H9 (cell line): ENCODE data around the gene KCMF1. TPM values are rescaled to one million over a fixed set of nuclear protein-coding genes. Genes with fewer than 3 reads are reported as not detected.

ENCODE experiments used
- DNase-seq: peaks from one replicate; pipeline ENCODE4 v3.0.0-alpha.2; 2017
- H2AFZ ChIP-seq: one replicate; pipeline ENCODE4 v1.6.1; 2013; ENCODE audit warnings: mild to moderate bottlenecking, low read length, control low read depth, moderate library complexity
- H2AK5ac ChIP-seq: 2 replicates; pipeline ENCODE4 v1.6.1; 2013; ENCODE audit warnings: low read length, control low read depth, mixed read lengths; ENCODE audit not compliant: insufficient read length
- H2BK120ac ChIP-seq: one replicate; pipeline ENCODE4 v1.6.1; 2013; ENCODE audit warnings: low read depth, mild to moderate bottlenecking, low read length, control low read depth, inconsistent platforms; ENCODE audit not compliant: poor library complexity, severe bottlenecking
- H2BK12ac ChIP-seq: 2 replicates; pipeline ENCODE4 v1.6.1; 2013; ENCODE audit warnings: low read length, control low read depth, mixed read lengths, low read depth; ENCODE audit not compliant: insufficient read length
- H2BK15ac ChIP-seq: 2 replicates; pipeline ENCODE4 v1.6.1; 2013; ENCODE audit warnings: low read depth, low read length, control low read depth
- H2BK20ac ChIP-seq: one replicate; pipeline ENCODE4 v1.6.1; 2013; ENCODE audit warnings: low read depth, mild to moderate bottlenecking, low read length, control low read depth, inconsistent platforms; ENCODE audit not compliant: poor library complexity, severe bottlenecking
- H2BK5ac ChIP-seq: 2 replicates; pipeline ENCODE4 v1.6.1; 2013; ENCODE audit warnings: low read length, control low read depth, mixed read lengths; ENCODE audit not compliant: insufficient read length
- H3K14ac ChIP-seq: 2 replicates; pipeline ENCODE4 v1.6.1; 2013; ENCODE audit warnings: low read length, control low read depth; ENCODE audit not compliant: insufficient read depth
- H3K18ac ChIP-seq: 2 replicates; pipeline ENCODE4 v1.6.1; 2013; ENCODE audit warnings: low read depth, mild to moderate bottlenecking, mixed read lengths, low read length, control low read depth; ENCODE audit not compliant: insufficient read length
- H3K23ac ChIP-seq: 2 replicates; pipeline ENCODE4 v1.6.1; 2013; ENCODE audit warnings: low read length, control low read depth, mixed read lengths, low read depth; ENCODE audit not compliant: insufficient read length
- H3K23me2 ChIP-seq: 2 replicates; pipeline ENCODE4 v1.6.1; 2013; ENCODE audit warnings: low read depth, mild to moderate bottlenecking, mixed read lengths, low read length, control low read depth; ENCODE audit not compliant: insufficient read length, poor library complexity, severe bottlenecking
- H3K27ac ChIP-seq: 2 replicates; pipeline ENCODE4 v1.5.1; 2013; ENCODE audit warnings: low read length, control low read depth, mixed read lengths, low read depth; ENCODE audit not compliant: insufficient read length
- H3K27me3 ChIP-seq: 2 replicates; pipeline ENCODE4 v1.6.1; 2013; ENCODE audit warnings: low read length, control low read depth, inconsistent platforms; ENCODE audit not compliant: insufficient read depth
- H3K4ac ChIP-seq: 2 replicates; pipeline ENCODE4 v1.6.1; 2013; ENCODE audit warnings: low read depth, mild to moderate bottlenecking, control low read depth, inconsistent platforms, low read length, moderate library complexity
- H3K4me1 ChIP-seq: 2 replicates; pipeline ENCODE4 v1.6.1; 2013; ENCODE audit warnings: low read length, control low read depth, inconsistent platforms; ENCODE audit not compliant: insufficient read depth
- H3K4me2 ChIP-seq: 2 replicates; pipeline ENCODE4 v1.6.1; 2013; ENCODE audit warnings: low read length, control low read depth, mixed read lengths; ENCODE audit not compliant: insufficient read length, insufficient read depth
- H3K56ac ChIP-seq: 2 replicates; pipeline ENCODE4 v1.6.1; 2013; ENCODE audit warnings: low read depth, mild to moderate bottlenecking, mixed read lengths, low read length, control low read depth; ENCODE audit not compliant: insufficient read length
- H3K79me1 ChIP-seq: 2 replicates; pipeline ENCODE4 v1.6.1; 2013; ENCODE audit warnings: low read depth, mild to moderate bottlenecking, moderate library complexity, low read length, control low read depth, inconsistent platforms; ENCODE audit not compliant: insufficient read depth, poor library complexity, severe bottlenecking
- H3K79me2 ChIP-seq: 2 replicates; pipeline ENCODE4 v1.6.1; 2013; ENCODE audit warnings: low read length, control low read depth, inconsistent platforms; ENCODE audit not compliant: insufficient read depth
- H3K9ac ChIP-seq: 2 replicates; pipeline ENCODE4 v1.6.1; 2013; ENCODE audit warnings: low read length, control low read depth, mixed read lengths; ENCODE audit not compliant: insufficient read length; ENCODE audit errors: extremely low read depth
- H3K9me3 ChIP-seq: one replicate; pipeline ENCODE4 v1.6.1; 2013; ENCODE audit warnings: low read depth, low read length, inconsistent platforms; ENCODE audit not compliant: control insufficient read depth
- H3T11ph ChIP-seq: one replicate; pipeline ENCODE4 v1.6.1; 2013; ENCODE audit warnings: mild to moderate bottlenecking, low read length, control low read depth, inconsistent platforms
- H4K20me1 ChIP-seq: one replicate; pipeline ENCODE4 v1.6.1; 2013; ENCODE audit not compliant: control insufficient read depth, insufficient read length, insufficient read depth
- H4K5ac ChIP-seq: 2 replicates; pipeline ENCODE4 v1.6.1; 2013; ENCODE audit warnings: low read depth, mild to moderate bottlenecking, mixed read lengths, low read length, control low read depth; ENCODE audit not compliant: insufficient read length
- H4K8ac ChIP-seq: replicated peaks from 2 replicates; pipeline ENCODE4 v1.6.1; 2013; ENCODE audit warnings: low read length, control low read depth, mixed read lengths, low read depth; ENCODE audit not compliant: insufficient read length
- H4K91ac ChIP-seq: 2 replicates; pipeline ENCODE4 v1.6.1; 2013; ENCODE audit warnings: low read depth, mild to moderate bottlenecking, moderate library complexity, mixed read lengths, low read length, control low read depth; ENCODE audit not compliant: insufficient read length
- H3K27ac Mint-ChIP-seq, 3 experiments: 2 replicates in 2 of 3; 3 replicates in 1 of 3; pipeline ENCODE4 v1.8.0; 2020 to 2021; ENCODE audit warnings: mixed read lengths in 3 of 3, mild to moderate bottlenecking in 1 of 3, moderate library complexity in 1 of 3
- H3K27me3 Mint-ChIP-seq: 2 replicates; pipeline ENCODE4 v1.8.0; 2021; ENCODE audit warnings: low read depth, mild to moderate bottlenecking, moderate library complexity, mixed read lengths
- H3K36me3 Mint-ChIP-seq, 3 experiments: 2 replicates in 2 of 3; 3 replicates in 1 of 3; pipeline ENCODE4 v1.8.0; 2020 to 2021; ENCODE audit warnings: low read depth in 3 of 3, mixed read lengths in 3 of 3; ENCODE audit not compliant: insufficient read depth in 1 of 3
- H3K4me1 Mint-ChIP-seq, 2 experiments: 2 replicates each; pipeline ENCODE4 v1.8.0; 2020; ENCODE audit warnings: mixed read lengths in 2 of 2
- H3K4me3 Mint-ChIP-seq, 2 experiments: 2 replicates in 1 of 2; 3 replicates in 1 of 2; pipeline ENCODE4 v1.8.0; 2020 to 2021; ENCODE audit warnings: mild to moderate bottlenecking in 2 of 2, mixed read lengths in 2 of 2, moderate library complexity in 1 of 2
- H3K9me3 Mint-ChIP-seq, 2 experiments: 2 replicates in 1 of 2; 3 replicates in 1 of 2; pipeline ENCODE4 v1.8.0; 2020; ENCODE audit warnings: mild to moderate bottlenecking in 2 of 2, mixed read lengths in 2 of 2, moderate library complexity in 1 of 2
- WGBS: extraction: QIAGEN DNeasy Blood & Tissue Kit; methylation state at CpG from one replicate; pipeline ENCODE4 v1.1.7; 2013; ENCODE audit warnings: missing lambda C conversion rate, low lambda C conversion rate, mixed read lengths; ENCODE audit not compliant: insufficient read length; ENCODE audit errors: extremely low coverage; 5-methylcytosine and 5-hydroxymethylcytosine counted together
- total RNA-seq: library from RNA; stranded (reverse); gene quantifications from 2 replicates; pipeline ENCODE4 v1.2.1, GENCODE V29; 2021
- TF ChIP-seq, protein P1 (sequence below): fragments of 200-600 bp; sonication (generic); conservative IDR thresholded peaks from 3 replicates; pipeline ENCODE4 v1.8.0; 2021; ENCODE audit warnings: antibody characterized with exemption, mild to moderate bottlenecking

Gene KCMF1
- total RNA-seq, 1 experiment from 2014 or later: 113 TPM

DNA sequence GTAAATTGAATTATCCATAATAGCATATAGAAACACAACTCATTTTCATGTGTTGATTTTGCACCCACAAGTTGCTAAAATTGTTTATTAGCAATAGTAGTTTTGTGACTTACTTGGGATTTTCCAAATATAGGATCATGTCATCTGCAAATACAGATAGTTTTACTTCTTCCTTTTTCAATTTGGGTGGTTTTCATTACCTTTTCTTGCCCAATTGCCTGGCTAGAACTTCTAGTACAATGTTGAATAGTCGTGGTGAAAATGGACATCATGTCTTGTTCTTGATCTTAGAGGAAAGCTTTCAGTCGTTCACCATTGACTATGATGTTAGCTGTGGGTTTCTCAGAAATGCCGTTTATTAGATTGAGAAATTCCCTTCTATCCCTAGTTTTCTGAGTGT, 102.1 kb downstream of the KCMF1 start:
- TF ChIP-seq, protein P1, sequence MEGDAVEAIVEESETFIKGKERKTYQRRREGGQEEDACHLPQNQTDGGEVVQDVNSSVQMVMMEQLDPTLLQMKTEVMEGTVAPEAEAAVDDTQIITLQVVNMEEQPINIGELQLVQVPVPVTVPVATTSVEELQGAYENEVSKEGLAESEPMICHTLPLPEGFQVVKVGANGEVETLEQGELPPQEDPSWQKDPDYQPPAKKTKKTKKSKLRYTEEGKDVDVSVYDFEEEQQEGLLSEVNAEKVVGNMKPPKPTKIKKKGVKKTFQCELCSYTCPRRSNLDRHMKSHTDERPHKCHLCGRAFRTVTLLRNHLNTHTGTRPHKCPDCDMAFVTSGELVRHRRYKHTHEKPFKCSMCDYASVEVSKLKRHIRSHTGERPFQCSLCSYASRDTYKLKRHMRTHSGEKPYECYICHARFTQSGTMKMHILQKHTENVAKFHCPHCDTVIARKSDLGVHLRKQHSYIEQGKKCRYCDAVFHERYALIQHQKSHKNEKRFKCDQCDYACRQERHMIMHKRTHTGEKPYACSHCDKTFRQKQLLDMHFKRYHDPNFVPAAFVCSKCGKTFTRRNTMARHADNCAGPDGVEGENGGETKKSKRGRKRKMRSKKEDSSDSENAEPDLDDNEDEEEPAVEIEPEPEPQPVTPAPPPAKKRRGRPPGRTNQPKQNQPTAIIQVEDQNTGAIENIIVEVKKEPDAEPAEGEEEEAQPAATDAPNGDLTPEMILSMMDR: no peak

More for the DNA sequence above, 102.1 kb downstream of the KCMF1 start:
- Histone ChIP-seq H2BK15ac (no peak overlapping the region), H4K91ac (no peak overlapping the region), H3K79me2 (no peaks in the 10 kb centered on the region), H3K56ac (no peak overlapping the region), H3K9me3 (no peaks in the 10 kb centered on the region), H3K4me2 (no peak overlapping the region), H2AFZ (no peak overlapping the region), H3T11ph (no peak overlapping the region), H2BK120ac (no peak overlapping the region), H4K5ac (no peak overlapping the region), H2BK20ac (no peak overlapping the region), H3K4ac (no peak overlapping the region), H3K9ac (no peak overlapping the region), H4K8ac (no peak overlapping the region), H2AK5ac (no peak overlapping the region), H3K14ac (no peak overlapping the region), H2BK5ac (no peak overlapping the region), H4K20me1 (no peaks in the 10 kb centered on the region), H3K27me3 (no peaks in the 10 kb centered on the region), H3K23ac (no peak overlapping the region), H3K27ac (no peak overlapping the region), H2BK12ac (no peak overlapping the region), H3K23me2 (no peaks in the 10 kb centered on the region), H3K4me1 (no peaks in the 10 kb centered on the region), H3K79me1 (no peaks in the 10 kb centered on the region), H3K18ac (no peak overlapping the region)
- H3K27me3 Mint-ChIP-seq: peaks cover 13% of the 10 kb centered on the region
- no peak overlapping the region for H3K27ac Mint-ChIP-seq
- WGBS: no CpG with 5 or more reads among the region's 3 CpGs
- H3K4me1 Mint-ChIP-seq: peaks cover 2 to 3% of the 10 kb centered on the region in 2 experiments; a peak in 3 of 4 replicates
- no peak for DNase-seq
- H3K4me3 Mint-ChIP-seq: no peak overlapping the region
- H3K9me3 Mint-ChIP-seq: no peaks in the 10 kb centered on the region; a peak in 1 of 5 replicates
- H3K36me3 Mint-ChIP-seq: no peaks in the 10 kb centered on the region
